H1 (cell line): Measurements from ENCODE around the gene ACVR1. TPM values are rescaled to one million over a fixed set of nuclear protein-coding genes. Genes with fewer than 3 reads are reported as not detected.

ENCODE experiments used
- CHD7 ChIP-seq: fragments of 300-600 bp; sonication (generic); IDR thresholded peaks from 2 replicates; pipeline ENCODE4 v1.7.1; 2012; ENCODE audit warnings: low read length, moderate library complexity, mild to moderate bottlenecking, inconsistent platforms; ENCODE audit not compliant: insufficient replicate concordance
- CTCF ChIP-seq, 3 experiments: IDR thresholded peaks; 1 replicate in 2 of 3; 2 replicates in 1 of 3; pipeline versions ENCODE4 v1.5.1 to v1.6.1; 2011; ENCODE audit warnings: low read length in 3 of 3, mild to moderate bottlenecking in 3 of 3, inconsistent platforms in 2 of 3, low read depth in 1 of 3, moderate library complexity in 1 of 3; ENCODE audit not compliant: insufficient read depth in 1 of 3; ENCODE audit errors: control extremely low read depth in 1 of 3
- HDAC2 ChIP-seq, 2 experiments: fragments of 300-600 bp in 1 of 2; sonication (generic) in 1 of 2; IDR thresholded peaks; 2 replicates each; pipeline ENCODE4 v1.6.1; 2011 to 2012; ENCODE audit warnings: low read depth in 2 of 2, low read length in 2 of 2, mild to moderate bottlenecking in 2 of 2, moderate library complexity in 2 of 2, borderline replicate concordance in 1 of 2, inconsistent platforms in 1 of 2
- RAD21 ChIP-seq, 2 experiments: IDR thresholded peaks in 1 of 2; conservative IDR thresholded peaks in 1 of 2; 2 replicates each; pipeline ENCODE4 v1.6.1; 2011; ENCODE audit warnings: low read depth in 2 of 2, low read length in 2 of 2, improper control_type of control experiment in 1 of 2, inconsistent platforms in 1 of 2, mild to moderate bottlenecking in 1 of 2, moderate library complexity in 1 of 2
- RBBP5 ChIP-seq: IDR thresholded peaks from 2 replicates; pipeline ENCODE4 v1.7.1; 2012; ENCODE audit warnings: low read depth, mild to moderate bottlenecking, inconsistent platforms, low read length, moderate library complexity, borderline replicate concordance
- SIN3A ChIP-seq, 2 experiments: IDR thresholded peaks in 1 of 2; conservative IDR thresholded peaks in 1 of 2; 2 replicates each; pipeline ENCODE4 v1.6.1; 2011 to 2012; ENCODE audit warnings: low read length in 2 of 2, improper control_type of control experiment in 1 of 2, low read depth in 1 of 2, mild to moderate bottlenecking in 1 of 2
- YY1 ChIP-seq: IDR thresholded peaks from 2 replicates; pipeline ENCODE4 v1.6.1; 2011; ENCODE audit warnings: low read depth, mild to moderate bottlenecking, low read length
- ZNF274 ChIP-seq: IDR thresholded peaks from 2 replicates; pipeline ENCODE4 v1.7.0; 2012; ENCODE audit warnings: low read length, borderline replicate concordance; ENCODE audit errors: extremely low read depth
- polyA plus RNA-seq, 7 experiments: library from polyadenylated mRNA; depleted of rRNA in 3 of 7; stranded (reverse) in 5 of 7; unstranded in 2 of 7; fragments of >200 nt in 5 of 7; fragments of 200-250 nt in 2 of 7; gene quantifications; 1 replicate in 5 of 7; 2 replicates in 1 of 7; 4 replicates in 1 of 7; pipeline versions ENCODE4 v1.2.1 to v1.2.3, GENCODE V29; 2011 to 2013; ENCODE audit warnings: missing spikeins in 2 of 7, mixed read lengths in 2 of 7
- total RNA-seq: library from RNA; stranded (reverse); fragmentation: NEBNext Ultra II Directional; extraction: Animal tissue kit (Norgen Biotek cat#: 25700); gene quantifications from 2 replicates; pipeline ENCODE4 v1.2.1, GENCODE V29; 2021

The ACVR1 gene
- total and polyA plus RNA-seq, 2 of the 8 experiments (the other 6 are each of a cell fraction or from before 2014, with no cell fraction given) = 8.5 to 17.7 TPM

- TF ChIP-seq CHD7 = no peak
- no peak for TF ChIP-seq YY1
- no peak for TF ChIP-seq RBBP5
- TF ChIP-seq CTCF (IDR thresholded peaks at IDR 0.05; ENCODE audit: control extremely low read depth in 1 of 3, insufficient read depth in 1 of 3, low read depth in 1 of 3, low read length in 3 of 3) = no peak
- no peak for TF ChIP-seq RAD21 (IDR thresholded peaks at IDR 0.05 in 1 of 2, conservative IDR thresholded peaks at IDR 0.05 in 1 of 2; ENCODE audit: low read depth in 2 of 2, low read length in 2 of 2)
- TF ChIP-seq HDAC2 (IDR thresholded peaks at IDR 0.05; ENCODE audit: borderline replicate concordance in 1 of 2, low read depth in 2 of 2, low read length in 2 of 2) = no peak
- no peak for TF ChIP-seq ZNF274
- TF ChIP-seq SIN3A (conservative IDR thresholded peaks at IDR 0.05 in 1 of 2, IDR thresholded peaks at IDR 0.05 in 1 of 2; ENCODE audit: low read depth in 1 of 2, low read length in 2 of 2) = no peak
These were observed 1.8 kb downstream of the ACVR1 start (continued) for GRCh38 chr2:157874348-157874747.
